Sciatic nerve (tissue), 2 donors: ENCODE measurements around the gene SETBP1. TPM values are rescaled to one million over a fixed set of nuclear protein-coding genes. Genes with fewer than 3 reads are reported as not detected.

Source experiments
- ATAC-seq: fragments of 200-7000 bp; cut with Tn5 transposase; one replicate; pipeline ENCODE4 v1.9.1; 2020; ENCODE audit warnings: mild to moderate bottlenecking, moderate library complexity
- DNase-seq: peaks from one replicate; pipeline ENCODE4 v3.0.0-alpha.2; 2020; ENCODE audit warnings: low spot score
- intact Hi-C: fragments of 100-400 bp; cut with DNase I; formaldehyde crosslinking; loops from one replicate; pipeline ENCODE4 v1.14.2; 2022
- total RNA-seq: library from RNA; stranded (reverse); fragmentation: NEBNext Ultra II Directional; extraction: Animal tissue kit (Norgen Biotek cat#: 25700); gene quantifications from one replicate; pipeline ENCODE4 v1.2.1, GENCODE V29; 2021
- donor health status: DM: no; HTN: no; CAD: no.
- donor health status: DM: no; HTN: no; CAD: no.

Gene SETBP1
- total RNA-seq, 1 donor from 2014 or later = 44.5 TPM

- ATAC-seq (no peak), DNase-seq (no peak)
- intact Hi-C loops = no loop called here
Measured at GRCh38 chr18:44870631-44871502, 190.2 kb downstream of the SETBP1 start.

GRCh38 chr18:44871771-44872170 is 191.1 kb downstream of the SETBP1 start:
- ATAC-seq (no peak), DNase-seq (no peak)
- intact Hi-C loops = no loop called here

- ATAC-seq = no peak
- no peak for DNase-seq
- intact Hi-C loops = no loop called here
Measured at GRCh38 chr18:44876024-44876423, 195.3 kb downstream of the SETBP1 start.

- DNase-seq (no peak), ATAC-seq (no peak)
- intact Hi-C loops = no loop called here
Measured at GRCh38 chr18:44876755-44877154, 196.1 kb downstream of the SETBP1 start.

- ATAC-seq (no peak), DNase-seq (no peak)
- intact Hi-C loops = no loop called here
Measured at GRCh38 chr18:44878335-44878734, 197.6 kb downstream of the SETBP1 start.

- intact Hi-C loops = no loop called here
- no peak for ATAC-seq
- no peak for DNase-seq
Measured at GRCh38 chr18:44880170-44880569, 199.5 kb downstream of the SETBP1 start.

- no peak for ATAC-seq
- DNase-seq = no peak
- intact Hi-C loops = loop anchor here (1.0 kb wide), 1 partner anchor 39 kb away; no protein-coding TSS in a partner anchor
Measured at GRCh38 chr18:44881461-44882162, 200.9 kb downstream of the SETBP1 start.

- no peak for ATAC-seq
- no peak for DNase-seq
- intact Hi-C loops = loop anchor here (1.0 kb wide), 1 partner anchor 40 kb away; no protein-coding TSS in a partner anchor
Measured at GRCh38 chr18:44882163-44882868, 201.6 kb downstream of the SETBP1 start.

- ATAC-seq (no peak), DNase-seq (no peak)
- intact Hi-C loops = no loop called here
Measured at GRCh38 chr18:44883671-44884070, 203.0 kb downstream of the SETBP1 start.

GRCh38 chr18:44884431-44884830 is 203.7 kb downstream of the SETBP1 start:
- intact Hi-C loops = no loop called here
- ATAC-seq = no peak
- no peak for DNase-seq

GRCh38 chr18:44885507-44885906 is 204.8 kb downstream of the SETBP1 start:
- no peak for ATAC-seq
- intact Hi-C loops = no loop called here
- DNase-seq = no peak

GRCh38 chr18:44887227-44887631 is 206.5 kb downstream of the SETBP1 start:
- DNase-seq (no peak), ATAC-seq (no peak)
- intact Hi-C loops = no loop called here

GRCh38 chr18:44889111-44889510 is 208.4 kb downstream of the SETBP1 start:
- ATAC-seq = no peak
- intact Hi-C loops = no loop called here

GRCh38 chr18:44893045-44893706 is 212.5 kb downstream of the SETBP1 start:
- ATAC-seq = no peak
- intact Hi-C loops = no loop called here
- DNase-seq = no peak

More at GRCh38 chr18:44889111-44889510, 208.4 kb downstream of the SETBP1 start:
- DNase-seq = no peak

GRCh38 chr18:44893966-44894365 is 213.3 kb downstream of the SETBP1 start:
- no peak for DNase-seq
- ATAC-seq = no peak
- intact Hi-C loops = no loop called here

- intact Hi-C loops = no loop called here
- ATAC-seq = peak; percentile 55
- DNase-seq = no peak
Measured at GRCh38 chr18:44895176-44895798, 214.6 kb downstream of the SETBP1 start.

GRCh38 chr18:44896846-44897245 is 216.2 kb downstream of the SETBP1 start:
- ATAC-seq = no peak
- intact Hi-C loops = no loop called here

GRCh38 chr18:44897411-44897810 is 216.7 kb downstream of the SETBP1 start:
- ATAC-seq = no peak
- intact Hi-C loops = no loop called here
- DNase-seq = no peak

More at GRCh38 chr18:44896846-44897245, 216.2 kb downstream of the SETBP1 start:
- no peak for DNase-seq

- DNase-seq (no peak), ATAC-seq (no peak)
- intact Hi-C loops = no loop called here
Measured at GRCh38 chr18:44897816-44898215, 217.1 kb downstream of the SETBP1 start.
